ENCODE measurements around the gene RELT.

Gene RELT

DNA sequence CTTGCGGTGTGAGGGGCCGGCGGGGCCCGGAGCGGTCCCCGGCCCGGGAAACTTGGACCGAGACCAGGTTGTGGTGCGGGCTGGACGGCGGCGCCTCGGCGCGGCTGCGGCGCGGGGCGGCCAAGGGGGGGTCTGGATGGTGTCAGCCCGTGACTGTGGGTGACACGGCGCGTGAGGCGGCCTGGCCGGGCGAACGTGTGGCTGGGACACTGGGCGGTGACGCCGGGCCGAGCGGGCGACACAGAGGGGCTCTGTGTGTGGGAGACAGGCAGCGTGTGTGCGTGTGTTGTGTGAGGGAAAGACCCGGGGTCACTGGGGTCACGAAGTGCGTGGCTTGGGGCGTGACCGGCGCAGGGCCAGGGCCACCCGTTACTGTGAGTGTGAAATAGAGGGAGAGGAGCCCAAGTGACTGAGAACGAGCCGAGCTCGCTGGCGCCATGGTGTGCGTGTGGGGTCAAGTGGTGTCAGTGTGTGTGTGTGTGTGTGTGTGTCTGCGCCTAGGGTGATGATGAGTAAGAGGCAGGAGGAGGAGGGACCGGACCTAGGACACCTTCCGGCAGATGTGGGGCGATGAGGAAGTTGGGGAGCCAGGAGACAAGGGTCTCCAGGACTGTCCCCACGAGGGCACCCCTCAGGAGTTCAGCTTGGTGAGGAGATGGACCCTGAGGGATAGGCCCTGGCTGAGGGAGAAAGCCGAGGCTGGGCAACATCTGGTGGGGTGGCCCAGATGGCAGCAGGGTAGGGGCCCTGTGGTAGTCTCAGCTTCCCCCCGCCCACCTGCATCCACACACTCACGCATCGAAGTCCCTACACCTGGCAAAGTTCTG lies 817 bp downstream of the RELT start:
- DNase-seq: peak; percentile 47

DNA sequence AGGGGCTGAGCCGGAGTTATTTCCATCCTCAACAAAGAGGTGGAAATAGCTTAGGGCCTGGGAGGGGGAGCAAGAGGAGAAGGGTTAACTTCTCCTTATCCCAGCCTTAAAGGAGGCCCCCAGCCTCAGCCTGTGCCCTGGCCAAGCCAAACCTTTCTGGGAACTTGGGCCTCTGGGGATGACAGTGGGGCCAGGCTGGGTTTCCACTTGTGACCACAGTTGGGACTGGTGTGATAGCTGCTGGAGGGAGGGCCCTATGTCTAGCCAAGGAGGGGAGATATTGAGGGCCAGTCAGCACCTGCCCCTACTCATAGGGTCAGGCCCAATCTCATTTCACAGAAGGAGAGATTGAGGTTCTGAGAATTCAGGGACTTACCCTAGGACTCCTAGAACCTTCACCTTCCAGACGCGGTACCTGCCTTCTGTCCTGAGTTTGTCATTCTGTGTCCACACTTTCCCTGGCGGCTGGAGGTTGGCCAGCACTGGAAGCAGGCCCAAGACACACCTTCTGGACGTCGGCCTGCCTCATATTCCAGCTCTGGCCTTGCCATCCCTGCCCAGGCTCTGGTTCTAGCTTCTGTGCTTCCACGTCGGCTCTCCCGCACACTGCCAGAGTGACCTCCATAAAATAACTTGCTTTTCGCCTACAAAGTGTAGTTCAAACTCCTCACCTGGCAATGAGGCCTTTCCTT lies 3.1 kb downstream of the RELT start:
- DNase-seq: no peak

DNA sequence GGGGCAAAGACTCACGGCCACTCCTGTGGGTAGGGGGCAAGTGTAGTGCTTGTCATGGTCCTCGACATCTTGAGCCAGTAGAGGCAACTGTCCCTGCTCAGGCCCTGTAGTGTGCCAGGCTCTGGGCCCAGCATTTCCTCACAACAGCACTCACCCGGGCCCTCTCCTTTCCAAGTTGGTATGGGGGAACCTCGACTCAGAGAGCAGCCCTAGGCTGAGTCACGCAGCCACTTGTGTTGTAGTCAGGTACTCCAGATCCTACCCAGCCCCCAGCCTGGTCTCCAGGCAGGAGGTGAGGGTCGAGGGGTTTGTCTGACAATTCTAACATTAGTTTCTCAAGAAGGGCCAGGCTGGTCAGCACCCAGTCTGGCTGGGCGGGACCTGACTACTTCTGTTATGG lies 4.1 kb downstream of the RELT start:
- DNase-seq: no peak

DNA sequence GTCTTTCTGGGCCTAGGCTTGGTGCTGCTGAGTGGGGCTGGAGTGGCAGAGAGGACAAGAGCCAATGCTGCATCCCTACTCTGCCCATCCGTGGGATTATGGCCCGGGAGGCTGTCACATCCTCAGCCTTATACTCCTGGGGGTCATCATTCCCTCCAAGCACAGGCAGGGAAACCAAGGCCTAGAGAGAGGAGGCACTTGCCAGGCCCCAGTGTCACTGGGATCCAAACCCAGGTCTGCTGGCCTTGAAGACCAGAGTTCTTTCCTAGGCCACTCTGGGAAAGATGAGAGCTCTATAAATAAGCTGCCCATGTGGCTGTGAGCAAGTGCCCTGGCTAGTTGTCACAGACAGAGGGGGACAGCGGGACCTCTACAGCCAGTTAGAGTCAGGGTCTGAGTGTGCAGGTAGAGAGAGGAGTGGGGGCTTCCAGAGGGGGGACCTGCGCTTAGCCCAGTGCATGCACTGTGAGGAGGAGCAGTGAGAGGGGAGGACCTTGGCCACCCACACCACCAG lies 4.8 kb downstream of the RELT start:
- DNase-seq: no peak

DNA sequence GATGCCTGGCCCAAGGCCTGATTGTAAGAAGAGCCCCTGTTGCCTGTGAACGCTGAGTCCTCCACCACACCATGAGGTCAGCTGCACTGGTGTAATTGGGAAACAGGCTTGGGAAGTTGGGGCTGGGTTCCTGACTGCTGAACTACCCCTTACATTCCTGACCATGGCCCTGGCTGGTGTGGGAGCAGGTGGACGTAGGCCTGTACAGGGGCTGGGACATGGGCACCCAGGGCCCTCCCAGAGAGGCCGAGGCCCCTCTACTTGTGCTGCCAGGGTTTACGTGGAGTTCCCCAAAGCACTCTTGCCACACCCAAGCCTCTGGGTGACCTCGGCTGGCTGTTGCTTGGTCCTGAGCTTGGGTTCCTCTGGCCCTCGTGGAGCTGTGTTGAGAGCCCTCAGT lies 5.4 kb downstream of the RELT start:
- no peak for DNase-seq

DNA sequence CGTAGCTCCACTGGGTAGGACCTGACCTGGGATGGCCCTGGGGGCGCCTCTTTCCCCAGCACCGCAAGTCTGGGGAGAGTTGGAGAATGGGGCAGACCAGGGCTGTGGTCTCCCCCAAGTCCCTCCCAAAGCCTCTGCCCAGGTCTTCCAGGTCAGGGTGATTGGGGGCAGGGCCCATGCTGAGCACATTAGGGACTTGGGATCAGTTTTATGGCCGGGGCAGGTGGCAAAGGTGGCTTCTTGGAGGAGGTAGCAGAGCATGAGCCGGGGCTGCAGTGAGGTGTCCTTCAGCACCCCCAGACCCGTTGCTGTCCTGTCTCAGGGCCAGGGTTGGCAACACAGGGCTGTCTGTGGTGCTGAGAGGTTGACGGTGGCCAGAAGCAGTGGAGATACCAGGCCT lies 6.0 kb downstream of the RELT start:
- DNase-seq: no peak

DNA sequence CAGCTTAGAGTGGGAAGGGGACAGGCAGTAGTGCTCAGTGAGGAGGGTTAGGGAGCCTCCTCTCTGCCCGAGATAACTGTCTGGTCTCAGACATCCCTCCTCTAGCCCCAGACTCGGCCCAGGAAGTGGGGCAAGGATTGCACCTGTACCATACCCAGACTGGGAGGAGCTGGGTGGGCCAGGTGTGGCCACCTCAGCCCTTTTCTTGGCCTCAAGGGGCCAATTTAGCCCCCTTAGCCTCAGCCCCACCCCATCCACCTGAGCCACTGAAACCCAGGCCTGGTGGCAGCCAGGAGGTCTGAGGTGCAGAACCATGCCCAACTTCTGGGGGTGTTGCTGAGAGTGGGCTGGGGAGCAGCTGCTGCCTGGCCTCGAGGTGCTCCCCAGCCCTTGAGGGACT lies 6.5 kb downstream of the RELT start:
- DNase-seq: no peak

DNA sequence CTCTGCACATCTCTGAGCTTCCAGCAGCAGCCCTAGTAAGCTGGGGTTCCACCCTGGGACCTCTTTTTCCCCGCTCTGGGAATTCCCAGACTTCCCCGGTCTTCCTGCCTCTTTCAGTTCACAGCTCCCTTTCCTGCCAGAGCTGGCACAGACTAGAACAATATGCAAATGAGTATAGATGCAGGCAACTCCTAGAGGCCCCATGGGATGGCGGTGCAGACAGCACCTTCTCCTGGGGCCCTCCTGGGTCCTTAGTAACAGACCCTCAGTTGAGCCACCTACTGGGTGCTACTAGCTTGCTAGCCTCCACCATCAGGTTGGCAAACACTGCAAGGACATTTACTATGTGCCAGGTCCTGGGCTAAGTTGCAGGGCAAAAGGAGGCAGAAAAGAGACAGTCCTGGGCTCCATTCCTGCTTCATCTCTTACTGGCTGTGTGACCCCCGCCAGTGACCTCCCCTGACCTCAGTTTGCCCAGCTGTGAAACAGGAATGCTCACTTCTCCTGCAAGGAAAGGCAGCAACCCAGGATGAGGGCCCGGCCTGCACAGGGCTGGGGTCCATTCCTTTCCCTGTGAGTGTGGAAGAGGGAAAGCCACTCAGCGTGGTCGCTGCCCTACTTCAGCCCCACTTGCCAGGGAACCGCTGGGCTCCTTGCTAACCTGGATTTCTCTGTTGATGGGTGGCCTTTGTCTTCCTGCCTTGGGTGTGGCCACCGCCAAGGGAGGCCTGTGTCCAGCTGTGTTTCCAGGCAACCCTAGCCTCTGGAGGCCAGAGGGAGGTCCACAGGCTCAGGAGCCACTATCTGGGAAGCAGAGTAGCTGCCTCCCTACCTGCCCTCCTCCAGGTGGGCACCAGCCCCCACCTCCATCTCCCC lies 7.3 kb downstream of the RELT start:
- DNase-seq: no peak

DNA sequence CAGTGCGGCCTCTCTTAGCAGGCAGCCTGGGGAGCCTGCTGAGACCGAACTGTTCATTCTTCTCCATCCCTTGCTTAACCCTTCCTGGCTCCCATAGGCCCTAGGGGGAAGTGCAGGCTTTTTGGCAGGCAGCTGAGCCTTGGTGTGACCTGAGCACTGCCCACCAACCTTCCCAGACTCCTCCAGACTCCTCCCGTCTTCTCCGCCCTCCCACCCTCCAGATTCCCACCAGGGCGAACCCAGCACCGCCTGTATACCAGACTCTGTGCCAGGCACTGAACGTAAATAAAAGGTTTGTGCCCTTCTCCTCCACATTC lies 7.9 kb downstream of the RELT start:
- no peak for DNase-seq

DNA sequence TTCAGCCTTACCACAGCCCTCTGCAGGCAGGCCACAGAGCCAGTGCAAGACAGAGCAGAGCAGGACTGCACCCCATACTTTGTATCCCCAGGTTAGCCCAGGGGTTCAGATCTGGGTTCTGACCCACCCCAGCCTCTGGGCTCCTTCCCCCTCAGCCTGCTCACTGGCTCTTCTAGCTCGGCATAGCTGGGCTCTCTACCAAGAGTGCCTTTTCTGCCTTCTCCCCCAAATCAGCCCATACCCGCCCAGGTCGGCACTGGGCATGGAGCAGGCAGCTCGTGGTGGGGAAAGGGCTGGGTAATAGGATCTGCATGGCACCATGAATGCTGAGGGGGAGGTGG lies 8.3 kb downstream of the RELT start:
- DNase-seq: no peak

DNA sequence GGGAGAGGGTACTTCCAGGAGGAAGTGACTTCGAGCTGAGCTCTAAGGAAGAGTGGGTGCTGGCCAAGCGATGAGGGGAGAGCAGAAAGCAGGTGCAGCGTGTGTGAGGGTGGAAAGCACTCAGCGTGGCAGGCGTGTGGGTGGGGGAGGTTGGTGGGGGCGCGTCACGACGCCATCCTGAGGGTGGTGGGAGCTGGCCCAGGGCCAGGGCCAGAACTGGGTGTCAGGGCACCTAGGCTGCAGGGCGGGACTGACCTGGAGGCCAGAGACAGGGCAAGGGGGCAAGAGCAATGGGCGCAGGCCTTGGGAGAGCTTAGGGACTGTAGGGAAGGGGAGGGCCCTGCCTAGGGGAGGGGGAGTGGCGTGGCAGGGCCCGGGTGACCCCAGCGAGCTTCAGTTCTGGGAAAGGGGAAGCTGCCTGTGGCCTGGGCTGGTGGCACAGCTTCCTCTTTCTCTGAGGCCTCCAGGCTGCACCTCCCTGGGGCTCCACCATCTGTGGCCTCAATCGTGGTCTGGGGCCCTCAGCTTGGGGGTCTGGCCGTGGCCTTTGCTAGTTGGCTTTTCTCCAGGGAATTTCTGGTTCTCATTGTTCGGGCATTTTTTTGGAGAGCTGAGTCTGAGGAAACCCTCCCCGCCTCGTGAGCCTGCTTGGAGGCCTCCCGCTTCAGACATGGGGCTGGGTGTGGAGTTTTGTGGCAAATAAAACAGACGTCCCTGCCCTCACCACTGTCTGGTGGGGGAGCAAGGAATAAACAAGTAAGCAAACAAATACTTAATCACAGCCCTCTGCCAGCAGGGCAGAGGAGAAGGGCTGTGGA lies 8.9 kb downstream of the RELT start:
- no peak for DNase-seq

DNA sequence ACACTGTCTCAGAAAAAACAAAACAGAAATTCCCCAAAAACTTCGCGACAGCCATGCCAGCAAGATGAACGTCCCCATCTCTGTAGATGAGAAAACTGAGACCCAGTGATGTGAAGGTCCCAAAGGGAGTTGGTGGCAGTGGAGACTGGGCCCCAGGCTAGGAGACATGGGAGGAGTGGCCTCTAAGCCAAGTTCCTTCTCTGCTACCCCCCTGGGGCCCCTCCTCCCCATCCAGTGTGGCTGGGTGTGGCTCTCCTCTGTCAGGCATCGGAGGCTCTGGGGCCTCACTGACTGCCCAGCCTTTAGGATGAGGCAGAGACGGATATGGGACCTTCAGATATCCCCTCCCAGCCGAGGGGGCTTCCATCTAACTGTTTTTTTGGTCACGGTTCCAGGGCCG lies 9.8 kb downstream of the RELT start:
- DNase-seq: no peak

DNA sequence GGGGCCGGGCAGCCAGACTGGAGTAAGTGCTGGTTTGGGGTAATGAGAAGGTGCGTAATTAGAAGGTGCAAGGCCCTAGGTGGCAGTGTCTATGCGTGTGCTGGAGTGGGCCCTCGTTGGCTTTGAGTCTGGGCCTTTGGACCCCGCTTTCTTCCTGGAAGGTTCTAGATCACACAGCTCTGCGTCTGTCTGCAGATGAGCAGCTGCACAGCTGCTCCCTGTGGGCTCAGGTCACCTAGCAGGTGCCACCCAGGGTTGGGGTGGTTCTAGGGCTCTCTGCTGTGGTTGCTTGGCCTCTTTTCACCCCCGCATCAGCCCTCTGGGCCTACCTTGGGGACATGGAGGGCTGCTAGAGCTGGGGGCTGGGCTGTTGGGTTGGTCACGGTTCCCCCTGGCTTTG lies 10.3 kb downstream of the RELT start:
- no peak for DNase-seq

DNA sequence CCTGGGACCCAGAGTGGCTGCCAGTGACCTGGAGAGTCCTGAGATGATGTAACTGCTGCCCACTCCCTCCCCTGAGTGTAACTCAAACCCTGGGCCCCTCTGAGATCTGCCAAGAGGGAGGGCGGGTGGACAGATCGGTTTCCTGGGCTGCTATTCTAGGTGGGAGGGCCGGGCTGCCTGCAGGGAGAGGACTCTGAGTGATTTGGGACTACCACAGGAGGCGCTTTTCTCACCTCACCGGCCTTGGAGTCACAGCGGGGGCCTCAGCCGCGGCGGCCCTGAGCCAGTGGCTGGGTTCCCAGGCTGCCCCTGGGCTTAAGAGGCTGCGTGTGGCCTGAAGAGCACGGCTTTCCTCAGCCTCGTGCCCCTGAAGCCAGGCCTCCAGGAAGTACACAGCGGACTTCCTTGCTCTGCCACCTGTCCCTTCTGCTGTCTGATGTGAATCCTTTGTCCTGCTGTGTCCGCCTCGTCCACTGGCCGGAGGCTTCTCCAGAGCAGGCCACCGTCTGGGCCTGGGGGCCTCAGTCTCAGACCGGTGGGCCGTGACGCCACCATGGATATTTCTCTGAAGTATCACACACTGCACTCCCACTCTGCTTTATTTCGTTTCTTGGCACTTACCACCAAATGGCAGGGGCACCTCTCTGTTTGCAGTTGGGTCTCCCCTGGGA lies 11.5 kb downstream of the RELT start:
- DNase-seq: no peak

DNA sequence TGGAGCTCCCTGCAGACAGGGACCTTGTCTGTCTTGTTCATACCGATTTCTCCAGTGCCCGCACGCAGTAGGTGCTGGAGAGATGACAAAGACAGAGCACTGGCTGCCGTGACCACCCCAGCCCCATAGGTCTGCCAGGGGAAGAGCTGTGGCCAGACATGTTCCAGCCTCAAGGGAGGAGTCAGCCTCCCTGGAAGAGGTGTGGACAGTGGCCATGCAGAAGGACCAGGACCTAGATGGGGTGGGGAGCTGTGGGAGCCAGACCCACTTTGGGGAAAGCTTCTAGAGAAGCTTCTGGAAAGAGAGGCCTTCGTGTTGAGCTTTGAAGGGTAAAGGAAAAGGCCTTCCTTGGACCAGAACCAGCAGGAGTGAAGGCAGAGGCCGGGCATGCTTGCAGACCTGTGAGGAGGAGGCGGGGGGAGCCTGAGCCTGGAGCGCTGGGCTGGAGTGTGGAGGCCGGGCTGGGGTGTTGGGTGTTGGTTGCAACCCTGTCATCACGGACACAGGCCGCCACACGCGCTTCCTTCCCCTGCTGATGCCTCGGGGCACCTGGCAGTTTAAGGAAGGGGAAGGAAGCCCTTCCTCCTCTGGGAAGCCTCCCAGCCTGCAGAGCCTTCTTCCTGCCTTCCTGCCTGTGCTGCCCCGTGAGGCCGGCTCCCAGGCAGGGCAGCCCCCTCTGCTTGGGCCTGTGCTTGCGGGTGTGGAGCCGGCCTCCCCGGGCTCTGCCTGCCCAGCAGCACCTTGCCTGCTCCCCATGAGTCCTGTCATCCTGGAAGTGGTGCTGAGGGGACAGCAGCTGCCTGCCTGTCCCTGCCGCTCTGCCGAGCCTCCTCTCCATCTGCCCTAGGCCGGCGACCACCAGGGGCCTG lies 12.3 kb downstream of the RELT start:
- no peak for DNase-seq

DNA sequence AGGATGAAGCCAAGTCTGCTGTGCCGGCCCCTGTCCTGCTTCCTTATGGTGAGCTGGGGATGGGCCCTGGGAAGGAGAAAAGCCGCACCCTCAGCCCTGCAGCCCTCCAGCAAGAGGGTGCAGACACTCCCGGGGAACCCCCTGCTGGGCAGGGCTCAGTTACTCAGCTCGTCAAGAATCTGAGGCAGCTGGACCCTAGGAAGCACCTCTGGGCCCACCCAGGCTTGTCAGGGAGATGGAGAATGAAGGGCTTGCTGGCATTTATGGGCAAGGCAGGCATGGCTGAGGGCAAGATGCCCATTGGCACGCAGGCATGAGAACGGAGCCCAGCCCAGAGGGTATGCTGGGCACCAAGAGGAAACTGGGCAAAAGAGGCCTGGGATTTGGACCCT lies 12.9 kb downstream of the RELT start:
- DNase-seq: no peak

DNA sequence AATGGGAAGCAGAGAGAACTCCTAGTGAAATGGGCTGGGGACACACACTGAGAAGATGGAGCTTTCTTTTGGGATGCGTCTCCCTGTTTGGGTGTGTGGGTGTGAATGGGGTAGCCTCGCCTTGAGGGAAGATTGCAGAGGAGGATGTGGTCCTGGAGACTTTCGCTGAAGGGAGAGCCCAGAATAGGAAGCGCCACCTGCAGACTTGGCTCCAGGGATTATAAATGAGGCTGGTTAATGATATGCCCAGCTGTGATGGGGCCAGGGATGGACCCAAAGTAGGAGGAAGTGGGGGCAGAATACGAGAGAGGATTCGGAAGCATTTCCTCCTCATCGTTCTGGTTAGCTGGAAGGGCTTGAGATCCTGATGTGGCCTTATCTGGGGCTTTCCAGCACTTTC lies 13.7 kb downstream of the RELT start:
- DNase-seq: no peak

DNA sequence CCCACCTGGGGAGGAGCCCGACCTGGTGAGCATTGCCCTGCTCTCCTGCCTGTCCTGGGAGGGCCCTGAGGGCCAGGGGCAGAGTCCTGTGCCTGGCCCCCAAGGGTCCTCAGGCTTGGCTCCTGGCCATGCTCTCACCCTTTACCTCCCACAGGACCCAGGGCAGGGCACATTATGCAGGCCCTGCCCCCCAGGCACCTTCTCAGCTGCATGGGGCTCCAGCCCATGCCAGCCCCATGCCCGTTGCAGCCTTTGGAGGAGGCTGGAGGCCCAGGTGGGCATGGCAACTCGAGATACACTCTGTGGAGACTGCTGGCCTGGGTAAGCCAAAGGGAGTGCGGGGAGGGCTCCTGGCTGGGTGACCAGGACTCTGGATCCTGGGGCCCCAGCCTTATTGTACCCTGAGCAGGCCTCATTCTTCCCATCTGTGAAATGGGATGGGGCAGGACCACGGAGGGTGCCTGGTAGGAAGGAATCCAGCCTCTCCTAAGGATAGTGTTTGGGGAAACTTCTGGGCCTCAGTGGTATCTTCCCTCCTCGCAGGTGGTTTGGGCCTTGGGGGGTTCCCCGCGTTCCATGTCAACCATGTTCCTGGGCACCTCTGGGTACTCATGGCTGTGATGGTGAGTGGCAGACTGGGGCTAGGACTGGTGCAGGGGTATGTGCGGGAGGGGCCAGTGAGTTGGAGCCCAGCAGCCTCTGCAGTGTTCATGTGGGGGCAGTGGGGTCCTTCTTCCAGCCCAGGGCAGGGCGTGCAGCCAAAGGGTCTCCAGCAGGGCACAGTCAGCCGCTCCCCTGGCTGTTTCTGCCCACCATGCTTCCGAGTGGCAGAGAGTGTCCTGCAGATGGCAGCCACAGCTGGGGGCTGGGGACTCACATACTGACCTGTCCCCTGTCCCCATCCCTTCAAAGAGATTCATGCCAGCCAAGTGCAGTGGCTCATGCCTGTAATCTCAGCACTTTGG lies 14.7 kb downstream of the RELT start:
- DNase-seq: no peak

DNA sequence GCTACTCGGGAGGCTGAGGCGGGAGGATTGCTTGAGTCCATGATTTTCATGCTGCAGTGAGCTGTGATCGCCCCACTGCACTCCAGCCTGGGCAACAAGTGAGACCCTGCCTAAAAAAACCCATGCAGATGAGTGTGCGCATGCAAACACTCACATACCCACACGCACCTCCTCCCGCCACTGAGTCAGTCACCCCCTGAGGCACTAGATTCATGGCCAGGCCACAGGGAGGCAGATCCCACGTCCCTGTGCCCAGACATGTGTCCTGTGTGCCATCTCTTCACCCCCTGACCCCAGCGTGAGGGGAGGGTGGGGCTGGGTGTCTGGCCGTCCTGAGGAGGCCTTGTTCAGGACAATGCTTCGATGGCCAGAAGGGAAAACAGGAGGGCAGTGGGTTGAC lies 15.5 kb downstream of the RELT start:
- no peak for DNase-seq
